ENCODE data around the gene C19orf85.

DNA sequence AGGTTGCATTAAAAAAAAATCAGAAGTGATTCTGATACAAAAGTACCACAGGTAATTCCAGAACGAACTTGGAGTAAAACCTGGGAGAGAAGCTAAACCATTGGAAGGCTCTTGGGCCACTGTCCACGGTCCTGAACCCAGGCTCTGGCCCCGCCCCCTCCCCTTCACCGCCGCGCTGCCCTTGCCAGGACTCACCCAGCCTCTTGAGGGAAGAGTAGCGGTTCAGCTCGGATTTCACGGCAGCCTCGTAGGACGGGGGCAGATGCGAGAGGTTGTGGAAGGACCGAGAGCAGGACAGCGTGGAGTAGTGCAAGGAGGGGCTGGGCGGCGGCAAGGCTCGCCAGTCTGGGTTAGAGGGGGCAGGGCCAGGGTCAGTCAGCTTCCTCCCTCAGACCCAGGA is 27.1 kb downstream of the C19orf85 start:
- TF ChIP-seq POLR2A (IDR thresholded peaks at IDR 0.05) = no peak
- TF ChIP-seq, protein P1, sequence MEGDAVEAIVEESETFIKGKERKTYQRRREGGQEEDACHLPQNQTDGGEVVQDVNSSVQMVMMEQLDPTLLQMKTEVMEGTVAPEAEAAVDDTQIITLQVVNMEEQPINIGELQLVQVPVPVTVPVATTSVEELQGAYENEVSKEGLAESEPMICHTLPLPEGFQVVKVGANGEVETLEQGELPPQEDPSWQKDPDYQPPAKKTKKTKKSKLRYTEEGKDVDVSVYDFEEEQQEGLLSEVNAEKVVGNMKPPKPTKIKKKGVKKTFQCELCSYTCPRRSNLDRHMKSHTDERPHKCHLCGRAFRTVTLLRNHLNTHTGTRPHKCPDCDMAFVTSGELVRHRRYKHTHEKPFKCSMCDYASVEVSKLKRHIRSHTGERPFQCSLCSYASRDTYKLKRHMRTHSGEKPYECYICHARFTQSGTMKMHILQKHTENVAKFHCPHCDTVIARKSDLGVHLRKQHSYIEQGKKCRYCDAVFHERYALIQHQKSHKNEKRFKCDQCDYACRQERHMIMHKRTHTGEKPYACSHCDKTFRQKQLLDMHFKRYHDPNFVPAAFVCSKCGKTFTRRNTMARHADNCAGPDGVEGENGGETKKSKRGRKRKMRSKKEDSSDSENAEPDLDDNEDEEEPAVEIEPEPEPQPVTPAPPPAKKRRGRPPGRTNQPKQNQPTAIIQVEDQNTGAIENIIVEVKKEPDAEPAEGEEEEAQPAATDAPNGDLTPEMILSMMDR (IDR thresholded peaks at IDR 0.05) = no peak

Measured in heart left ventricle (tissue), 13 donors.